HepG2 (cell line): ENCODE data around the gene CHID1. TPM values are rescaled to one million over a fixed set of nuclear protein-coding genes. Genes with fewer than 3 reads are reported as not detected.

Experiments used
- ASH2L ChIP-seq: fragments of 300-600, 200-600 bp; sonication (generic); IDR thresholded peaks from 2 replicates; pipeline ENCODE4 v1.7.0; 2017; ENCODE audit warnings: low read depth, mild to moderate bottlenecking, moderate library complexity, mixed read lengths, low read length; ENCODE audit not compliant: insufficient read length
- DR1 ChIP-seq: sonication (generic); formaldehyde crosslinking; IDR thresholded peaks from 2 replicates; pipeline ENCODE4 v1.8.0; 2021; ENCODE audit warnings: mild to moderate bottlenecking, missing genetic modification reagents, inconsistent platforms
- ETV5 ChIP-seq: IDR thresholded peaks from 2 replicates; pipeline ENCODE4 v1.6.1; 2018; ENCODE audit warnings: missing biosample characterization, missing genetic modification reagents, inconsistent platforms, borderline replicate concordance
- MIER3 ChIP-seq: IDR thresholded peaks from 2 replicates; pipeline ENCODE4 v1.6.1; 2016; ENCODE audit warnings: missing compliant biosample characterization, borderline replicate concordance
- MTERF4 ChIP-seq: sonication (generic); formaldehyde crosslinking; IDR thresholded peaks from 2 replicates; pipeline ENCODE4 v1.8.0; 2023; ENCODE audit warnings: mild to moderate bottlenecking, missing genetic modification reagents
- RBM39 ChIP-seq: fragments of 200-400 bp; formaldehyde crosslinking; IDR thresholded peaks from one replicate; pipeline ENCODE4 v1.6.1; 2018; ENCODE audit warnings: antibody characterized with exemption, mild to moderate bottlenecking, low read depth, low read length; ENCODE audit not compliant: poor library complexity, severe bottlenecking
- RELA ChIP-seq: sonication (generic); formaldehyde crosslinking; IDR thresholded peaks from 2 replicates; pipeline ENCODE4 v1.4.0; 2020; ENCODE audit warnings: missing genetic modification reagents
- RERE ChIP-seq: IDR thresholded peaks from 2 replicates; pipeline ENCODE4 v1.6.1; 2016; ENCODE audit warnings: low read depth, missing genetic modification reagents, missing compliant biosample characterization
- REXO4 ChIP-seq: sonication (generic); formaldehyde crosslinking; IDR thresholded peaks from 2 replicates; pipeline ENCODE4 v1.8.0; 2022; ENCODE audit warnings: missing genetic modification reagents, mild to moderate bottlenecking, borderline replicate concordance
- SAFB2 ChIP-seq: sonication (generic); formaldehyde crosslinking; IDR thresholded peaks from 2 replicates; pipeline ENCODE4 v1.5.1; 2020; ENCODE audit warnings: missing genetic modification reagents, low read depth, mild to moderate bottlenecking, borderline replicate concordance
- SPEN ChIP-seq: sonication (generic); formaldehyde crosslinking; IDR thresholded peaks from 2 replicates; pipeline ENCODE4 v1.5.1; 2020; ENCODE audit warnings: low read depth, mild to moderate bottlenecking, missing genetic modification reagents
- TBL1XR1 ChIP-seq: fragments of 150-350 bp; IDR thresholded peaks from 2 replicates; pipeline ENCODE4 v1.6.1; 2014; ENCODE audit warnings: borderline replicate concordance, low read length; ENCODE audit not compliant: partially characterized antibody
- ZNF543 ChIP-seq: sonication (generic); formaldehyde crosslinking; IDR thresholded peaks from 2 replicates; pipeline ENCODE4 v1.4.0; 2020; ENCODE audit warnings: mild to moderate bottlenecking, missing genetic modification reagents
- ZNF552 ChIP-seq: sonication (generic); formaldehyde crosslinking; IDR thresholded peaks from 2 replicates; pipeline ENCODE4 v1.9.0; 2022; ENCODE audit warnings: missing genetic modification reagents, mild to moderate bottlenecking, borderline replicate concordance
- ZNF788 ChIP-seq: sonication (generic); formaldehyde crosslinking; IDR thresholded peaks from 2 replicates; pipeline ENCODE4 v1.5.0; 2020; ENCODE audit warnings: mild to moderate bottlenecking, missing genetic modification reagents, borderline replicate concordance
- ZNF816 ChIP-seq: sonication (generic); formaldehyde crosslinking; IDR thresholded peaks from 2 replicates; pipeline ENCODE4 v1.8.0; 2022; ENCODE audit warnings: missing genetic modification reagents, mild to moderate bottlenecking, borderline replicate concordance
- polyA plus RNA-seq, 8 experiments: library from polyadenylated mRNA; depleted of rRNA in 3 of 8; stranded (reverse) in 7 of 8; unstranded in 1 of 8; fragments of >200 nt; fragmentation: Illumina TruSeq in 4 of 8; extraction: Trizol in 4 of 8; gene quantifications; 2 replicates each; pipeline versions ENCODE4 v1.2.1 to v1.2.3, GENCODE V29; 2011 to 2016; ENCODE audit warnings: low read depth in 4 of 8, missing spikeins in 1 of 8, mixed read lengths in 1 of 8; ENCODE audit not compliant: insufficient read depth in 1 of 8
- total RNA-seq, 5 experiments: library from RNA; depleted of rRNA; stranded (reverse); fragments of >200 nt; fragmentation: Illumina TruSeq; extraction: Trizol; gene quantifications; 2 replicates each; pipeline ENCODE4 v1.2.3, GENCODE V29; 2016; ENCODE audit warnings: low read depth in 1 of 5
- TF ChIP-seq, protein P1 (sequence below): sonication (generic); formaldehyde crosslinking; IDR thresholded peaks from 2 replicates; pipeline ENCODE4 v1.4.0; 2020; ENCODE audit warnings: missing genetic modification reagents

CHID1 gene
- total and polyA plus RNA-seq, 2 of the 13 experiments (the other 11 are each of a cell fraction or from before 2014, with no cell fraction given): 65.1 to 93.6 TPM

DNA sequence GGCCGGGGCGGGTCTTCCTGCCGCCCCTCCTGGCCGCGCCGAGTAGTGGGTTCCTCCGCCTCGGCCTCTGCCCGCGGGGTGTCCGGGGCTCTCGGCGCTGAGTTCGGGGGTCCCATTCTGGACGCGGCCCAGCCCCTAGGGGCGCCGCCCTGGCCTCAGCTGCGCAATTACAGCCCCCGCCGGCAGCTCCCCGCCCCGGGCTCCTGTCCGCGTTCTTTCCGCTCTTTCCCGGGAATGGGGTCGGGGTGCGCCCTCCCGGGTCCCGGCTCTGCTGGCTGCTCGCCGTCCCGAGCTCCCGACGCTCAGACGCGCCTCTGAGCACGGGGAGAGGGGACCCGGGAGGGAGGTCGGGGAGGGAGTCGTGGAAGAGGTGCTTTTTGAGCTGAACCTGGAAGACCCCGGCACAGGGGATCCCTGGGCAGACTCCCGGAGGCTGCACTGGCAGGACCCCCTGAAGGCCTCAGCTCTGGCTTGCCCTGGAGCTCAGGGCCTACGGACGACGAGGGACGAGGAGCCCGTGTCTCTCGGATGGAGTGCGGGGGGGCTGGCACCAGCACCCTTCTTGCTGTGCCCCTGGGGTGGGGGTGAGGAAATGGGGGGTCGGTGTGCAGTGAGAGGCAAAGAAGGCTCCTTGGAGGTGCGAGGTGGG, 67.4 kb downstream of the CHID1 start (continued):
- no peak for TF ChIP-seq ZNF788 (CRISPR knock-in tag)
- TF ChIP-seq ETV5: no peak
- no peak for TF ChIP-seq ASH2L
- no peak for TF ChIP-seq RELA (CRISPR knock-in tag)
- TF ChIP-seq MTERF4 (CRISPR knock-in tag): 0 out of 2 replicates have a peak, but pooled peaks have one; percentile 6
- TF ChIP-seq DR1 (CRISPR knock-in tag): 0 out of 2 replicates have a peak, but pooled peaks have one; percentile 25
- no peak for TF ChIP-seq MIER3 (CRISPR knock-in tag)
- no peak for TF ChIP-seq RERE
- TF ChIP-seq ZNF816 (CRISPR knock-in tag): no peak
- no peak for TF ChIP-seq SAFB2
- TF ChIP-seq RBM39: no peak
- TF ChIP-seq SPEN (CRISPR knock-in tag): no peak
- no peak for TF ChIP-seq ZNF552 (CRISPR knock-in tag)
- TF ChIP-seq, protein P1, sequence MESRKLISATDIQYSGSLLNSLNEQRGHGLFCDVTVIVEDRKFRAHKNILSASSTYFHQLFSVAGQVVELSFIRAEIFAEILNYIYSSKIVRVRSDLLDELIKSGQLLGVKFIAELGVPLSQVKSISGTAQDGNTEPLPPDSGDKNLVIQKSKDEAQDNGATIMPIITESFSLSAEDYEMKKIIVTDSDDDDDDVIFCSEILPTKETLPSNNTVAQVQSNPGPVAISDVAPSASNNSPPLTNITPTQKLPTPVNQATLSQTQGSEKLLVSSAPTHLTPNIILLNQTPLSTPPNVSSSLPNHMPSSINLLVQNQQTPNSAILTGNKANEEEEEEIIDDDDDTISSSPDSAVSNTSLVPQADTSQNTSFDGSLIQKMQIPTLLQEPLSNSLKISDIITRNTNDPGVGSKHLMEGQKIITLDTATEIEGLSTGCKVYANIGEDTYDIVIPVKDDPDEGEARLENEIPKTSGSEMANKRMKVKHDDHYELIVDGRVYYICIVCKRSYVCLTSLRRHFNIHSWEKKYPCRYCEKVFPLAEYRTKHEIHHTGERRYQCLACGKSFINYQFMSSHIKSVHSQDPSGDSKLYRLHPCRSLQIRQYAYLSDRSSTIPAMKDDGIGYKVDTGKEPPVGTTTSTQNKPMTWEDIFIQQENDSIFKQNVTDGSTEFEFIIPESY (CRISPR knock-in tag): no peak
- TF ChIP-seq ZNF543 (CRISPR knock-in tag): no peak
- TF ChIP-seq REXO4 (CRISPR knock-in tag): no peak
- TF ChIP-seq TBL1XR1: no peak
